ENCODE measurements around the gene PMEL. TPM values are rescaled to one million over a fixed set of nuclear protein-coding genes. Genes with fewer than 3 reads are reported as not detected.
A peak's percentile ranks its signal among the peaks of the same experiment; 100 is the strongest.
"Not testable (repeated sequence)": the region's sequence is repeated elsewhere in the genome, so short reads cannot be mapped to it uniquely, and the experiment has no call there.

PMEL gene
- total RNA-seq, 4 donors from 2014 or later, result 1.7 to 5.8 (median 3.0) TPM

DNA sequence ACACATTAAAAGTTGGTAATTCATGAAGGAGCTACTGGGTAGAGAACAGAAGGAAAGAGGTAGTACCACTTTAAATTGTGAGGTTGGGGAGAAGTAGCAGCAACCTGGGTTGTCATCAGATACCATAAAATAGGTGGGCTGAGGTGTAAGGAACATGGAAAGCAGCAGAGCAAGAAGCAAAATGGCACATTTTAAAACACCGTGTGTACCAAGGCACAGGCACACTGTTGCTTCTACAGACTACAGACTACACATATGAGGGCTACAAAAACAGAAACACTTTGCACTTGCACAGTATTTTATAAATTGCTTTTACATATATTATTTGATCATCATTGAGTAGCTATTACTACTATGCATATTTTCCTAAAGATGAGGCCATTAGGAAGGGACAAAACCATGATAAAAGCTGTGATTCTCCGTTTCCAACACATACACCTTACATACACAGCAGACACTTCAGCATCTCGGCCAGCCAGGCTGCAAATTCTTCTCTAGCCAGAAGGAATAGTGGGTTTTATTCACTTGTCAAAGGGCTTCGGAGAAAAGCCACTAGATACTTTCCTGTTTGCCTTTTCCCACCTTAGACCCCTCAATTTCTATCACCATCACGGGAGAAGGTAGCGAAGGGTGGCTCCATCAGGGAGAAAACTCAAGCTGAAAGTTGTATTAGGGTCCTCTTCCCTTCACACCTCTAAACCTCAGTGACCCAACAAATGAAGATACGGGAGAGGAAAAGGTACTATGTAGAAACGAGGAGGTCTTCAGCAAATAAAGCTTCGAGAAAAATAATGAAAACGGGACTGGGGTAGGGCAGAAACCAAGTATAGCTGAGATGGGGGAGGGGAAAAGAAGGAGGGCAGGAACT is 39.7 kb downstream of the PMEL start:
- Histone ChIP-seq H3K27ac (peak overlapping the region; percentile 93 to 96 (median 95)), H3K36me3 (peaks cover 0 to 3% of the 10 kb centered on the region in 2 donors), H3K9me3 (no peaks in the 10 kb centered on the region), H3K4me1 (peaks cover 4 to 31% of the 10 kb centered on the region in 2 donors), H3K4me3 (replicated peaks in 1 of 3) (peak overlapping the region; percentile 31 to 85 (median 69)), H3K27me3 (no peaks in the 10 kb centered on the region)
- TF ChIP-seq, protein P1, sequence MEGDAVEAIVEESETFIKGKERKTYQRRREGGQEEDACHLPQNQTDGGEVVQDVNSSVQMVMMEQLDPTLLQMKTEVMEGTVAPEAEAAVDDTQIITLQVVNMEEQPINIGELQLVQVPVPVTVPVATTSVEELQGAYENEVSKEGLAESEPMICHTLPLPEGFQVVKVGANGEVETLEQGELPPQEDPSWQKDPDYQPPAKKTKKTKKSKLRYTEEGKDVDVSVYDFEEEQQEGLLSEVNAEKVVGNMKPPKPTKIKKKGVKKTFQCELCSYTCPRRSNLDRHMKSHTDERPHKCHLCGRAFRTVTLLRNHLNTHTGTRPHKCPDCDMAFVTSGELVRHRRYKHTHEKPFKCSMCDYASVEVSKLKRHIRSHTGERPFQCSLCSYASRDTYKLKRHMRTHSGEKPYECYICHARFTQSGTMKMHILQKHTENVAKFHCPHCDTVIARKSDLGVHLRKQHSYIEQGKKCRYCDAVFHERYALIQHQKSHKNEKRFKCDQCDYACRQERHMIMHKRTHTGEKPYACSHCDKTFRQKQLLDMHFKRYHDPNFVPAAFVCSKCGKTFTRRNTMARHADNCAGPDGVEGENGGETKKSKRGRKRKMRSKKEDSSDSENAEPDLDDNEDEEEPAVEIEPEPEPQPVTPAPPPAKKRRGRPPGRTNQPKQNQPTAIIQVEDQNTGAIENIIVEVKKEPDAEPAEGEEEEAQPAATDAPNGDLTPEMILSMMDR (IDR thresholded peaks at IDR 0.05), result no peak
- TF ChIP-seq POLR2A (IDR thresholded peaks at IDR 0.05), result no peak
- intact Hi-C loops (cut with DNase I), result no loop called here
- no peak for DNase-seq
- 12 to 13% methylated on average over 10 of the region's 10 CpGs for WGBS, 2 donors

DNA sequence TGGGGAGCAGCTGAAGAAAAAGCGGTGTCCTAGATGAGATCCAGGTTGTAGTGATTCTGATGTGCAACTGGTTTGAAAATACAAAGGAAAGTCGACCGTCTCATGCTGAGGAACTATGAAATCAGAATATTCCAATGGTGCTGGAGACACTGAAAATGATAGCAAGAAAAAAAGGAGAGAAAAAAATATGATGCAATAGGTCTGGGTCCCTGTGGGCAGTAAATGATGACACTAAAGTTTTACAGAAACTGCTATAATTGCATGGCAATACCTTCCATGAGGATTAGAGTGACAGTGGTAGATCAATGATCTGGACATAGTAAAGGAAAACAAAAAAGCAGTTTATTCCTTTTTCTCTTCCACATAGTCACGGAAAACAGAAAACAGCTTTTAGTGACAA is 40.5 kb downstream of the PMEL start:
- no peak for TF ChIP-seq POLR2A (IDR thresholded peaks at IDR 0.05)
- TF ChIP-seq, protein P1 (IDR thresholded peaks at IDR 0.05), result no peak
- no peaks in the 10 kb centered on the region for H3K9me3 ChIP-seq
- no peak overlapping the region for H3K27ac ChIP-seq
- no peak for DNase-seq
- 86 to 88% methylated on average over 4 of the region's 4 CpGs for WGBS, 2 donors
- intact Hi-C loops (cut with DNase I), result no loop called here
- H3K27me3 ChIP-seq, result no peaks in the 10 kb centered on the region
- H3K4me3 ChIP-seq (replicated peaks in 1 of 3), result no peak overlapping the region
- H3K4me1 ChIP-seq, result peaks cover 0 to 23% of the 10 kb centered on the region in 2 donors
- H3K36me3 ChIP-seq, result peaks cover 0 to 3% of the 10 kb centered on the region in 2 donors

DNA sequence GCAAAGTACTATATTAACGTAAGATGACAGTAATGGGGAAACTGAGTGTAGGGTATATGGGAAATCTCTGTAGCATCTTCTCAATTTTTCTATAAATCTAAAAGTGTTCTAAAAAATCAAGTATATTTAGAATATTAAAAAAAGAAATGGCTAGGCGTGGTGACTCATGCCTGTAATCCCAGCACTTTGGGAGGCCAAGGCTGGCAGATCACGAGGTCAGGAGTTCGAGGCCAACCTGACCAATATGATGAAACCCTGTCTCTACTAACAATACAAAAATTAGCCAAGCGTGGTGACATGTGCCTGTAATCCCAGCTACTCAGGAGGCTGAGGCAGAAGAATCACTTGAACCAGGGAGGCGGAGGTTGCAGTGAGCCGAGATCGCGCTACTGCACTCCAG is 42.2 kb downstream of the PMEL start:
- H3K27ac ChIP-seq; intact Hi-C loops (cut with DNase I); DNase-seq; H3K4me3 ChIP-seq (replicated peaks in 1 of 3); H3K9me3 ChIP-seq; H3K27me3 ChIP-seq; H3K36me3 ChIP-seq: not testable (repeated sequence)
- peaks cover 0 to 17% of the 10 kb centered on the region in 2 donors for H3K4me1 ChIP-seq
- WGBS, 2 donors, result 90 to 91% methylated on average over 9 of the region's 9 CpGs

DNA sequence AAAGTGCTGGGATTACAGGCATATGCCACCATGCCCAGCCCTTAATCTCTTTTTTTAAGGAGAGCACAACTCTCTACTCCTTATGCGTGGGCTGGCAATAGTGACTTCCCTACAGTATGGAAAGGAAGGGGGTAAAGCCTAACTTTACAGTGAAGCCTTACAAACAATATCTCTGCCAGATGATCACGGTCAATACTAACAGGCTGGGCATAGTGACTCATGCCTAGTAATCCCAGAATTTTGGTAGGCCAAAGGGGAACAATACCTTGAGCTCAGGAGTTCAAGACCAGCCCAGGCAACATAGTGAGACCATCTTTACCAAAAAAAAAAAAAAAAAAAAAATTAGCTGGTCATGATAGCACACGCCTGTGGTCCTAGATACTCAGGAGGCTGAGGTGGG is 43.7 kb downstream of the PMEL start:
- Histone ChIP-seq H3K4me3 (replicated peaks in 1 of 3) (no peak overlapping the region), H3K27me3 (no peaks in the 10 kb centered on the region), H3K9me3 (no peaks in the 10 kb centered on the region), H3K36me3 (peaks cover 0 to 3% of the 10 kb centered on the region in 2 donors), H3K27ac (no peak overlapping the region), H3K4me1 (peaks cover 0 to 10% of the 10 kb centered on the region in 2 donors)
- WGBS, 2 donors, result 89 to 96% methylated on average over 3 of the region's 3 CpGs
- TF ChIP-seq, protein P1 (IDR thresholded peaks at IDR 0.05), result no peak
- no peak for TF ChIP-seq POLR2A (IDR thresholded peaks at IDR 0.05)
- DNase-seq, result no peak
- intact Hi-C loops (cut with DNase I), result no loop called here

DNA sequence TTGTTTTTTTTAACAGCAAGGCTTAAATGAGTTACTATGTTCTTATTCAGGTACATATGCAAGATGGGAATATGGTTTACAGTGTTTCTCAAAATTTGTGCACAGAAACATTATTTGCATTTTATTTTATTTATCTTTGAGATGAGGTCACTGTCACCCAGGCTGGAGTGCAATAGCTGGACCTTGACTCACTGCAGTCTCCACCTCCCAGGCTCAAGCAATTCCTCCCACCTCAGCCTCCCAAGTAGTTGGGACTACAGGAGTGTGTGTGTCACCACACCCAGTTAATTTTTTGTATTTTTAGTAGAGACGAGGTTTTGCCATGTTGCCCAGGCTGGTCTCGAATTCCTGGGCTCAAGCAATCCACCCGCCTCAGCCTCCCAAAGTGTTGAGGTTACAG is 46.8 kb downstream of the PMEL start:
- H3K27me3 ChIP-seq; H3K9me3 ChIP-seq; H3K36me3 ChIP-seq; H3K27ac ChIP-seq; DNase-seq; intact Hi-C loops (cut with DNase I); H3K4me3 ChIP-seq (replicated peaks in 1 of 3): not testable (repeated sequence)
- H3K4me1 ChIP-seq, result peaks cover 7 to 12% of the 10 kb centered on the region in 2 donors
- 94 to 96% methylated on average over 3 of the region's 3 CpGs for WGBS, 2 donors

DNA sequence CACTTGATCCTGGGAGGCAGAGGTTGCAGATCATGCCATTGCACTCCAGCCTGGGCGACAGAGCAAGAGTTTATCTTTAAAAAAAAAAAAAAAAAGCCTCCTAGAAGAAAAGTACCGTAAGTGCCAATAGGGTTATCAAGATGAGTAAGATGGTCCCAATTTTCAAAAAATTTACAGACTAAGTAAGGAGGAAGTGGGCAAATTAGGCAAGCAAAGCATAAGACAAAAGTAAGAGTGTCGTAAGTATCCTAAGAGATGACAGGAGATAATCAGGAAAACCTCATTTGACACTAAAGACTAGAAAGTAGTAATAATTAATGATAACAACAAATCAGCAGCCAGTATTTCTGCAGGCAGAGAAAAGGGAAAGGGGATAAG is 50.4 kb downstream of the PMEL start:
- WGBS, 2 donors, result 88 to 93% methylated on average over 3 of the region's 3 CpGs
- no peak for DNase-seq
- Histone ChIP-seq H3K4me3 (replicated peaks in 1 of 3) (no peak overlapping the region), H3K27me3 (no peaks in the 10 kb centered on the region), H3K9me3 (no peaks in the 10 kb centered on the region), H3K36me3 (no peaks in the 10 kb centered on the region), H3K4me1 (peaks cover 7 to 26% of the 10 kb centered on the region in 2 donors), H3K27ac (no peak overlapping the region)
- intact Hi-C loops (cut with DNase I), result no loop called here
- TF ChIP-seq POLR2A (IDR thresholded peaks at IDR 0.05), result no peak
- TF ChIP-seq, protein P1 (IDR thresholded peaks at IDR 0.05), result no peak

Measured in thyroid gland (tissue), 4 donors.